Stimulated activated CD4-positive, alpha-beta T cell treated with anti-CD3 and anti-CD28 coated beads, Interleukin-1b, Interleukin-23, amount 100 ng/mL, for 48 hours (primary cell): ENCODE results near the gene ZNF524.

Experiments
- DNase-seq: peaks from one replicate; pipeline ENCODE4 v3.0.0-alpha.2; 2020

ZNF524 gene

DNA sequence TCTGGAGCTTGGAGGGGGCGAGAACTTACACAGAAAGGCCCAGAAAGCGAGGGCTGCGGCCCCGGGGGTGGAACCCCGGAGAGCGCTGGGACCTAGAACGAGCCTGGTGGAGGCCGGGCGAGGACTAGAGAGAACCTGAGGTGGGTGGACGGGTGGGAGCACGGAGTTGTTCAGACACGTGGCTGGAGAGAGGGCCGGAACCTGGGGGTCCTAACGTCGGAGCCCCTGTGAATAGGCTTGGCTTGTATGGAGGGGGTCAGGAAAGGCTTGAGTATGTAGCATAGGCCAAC lies 43.7 kb downstream of the ZNF524 start:
- no peak for DNase-seq

DNA sequence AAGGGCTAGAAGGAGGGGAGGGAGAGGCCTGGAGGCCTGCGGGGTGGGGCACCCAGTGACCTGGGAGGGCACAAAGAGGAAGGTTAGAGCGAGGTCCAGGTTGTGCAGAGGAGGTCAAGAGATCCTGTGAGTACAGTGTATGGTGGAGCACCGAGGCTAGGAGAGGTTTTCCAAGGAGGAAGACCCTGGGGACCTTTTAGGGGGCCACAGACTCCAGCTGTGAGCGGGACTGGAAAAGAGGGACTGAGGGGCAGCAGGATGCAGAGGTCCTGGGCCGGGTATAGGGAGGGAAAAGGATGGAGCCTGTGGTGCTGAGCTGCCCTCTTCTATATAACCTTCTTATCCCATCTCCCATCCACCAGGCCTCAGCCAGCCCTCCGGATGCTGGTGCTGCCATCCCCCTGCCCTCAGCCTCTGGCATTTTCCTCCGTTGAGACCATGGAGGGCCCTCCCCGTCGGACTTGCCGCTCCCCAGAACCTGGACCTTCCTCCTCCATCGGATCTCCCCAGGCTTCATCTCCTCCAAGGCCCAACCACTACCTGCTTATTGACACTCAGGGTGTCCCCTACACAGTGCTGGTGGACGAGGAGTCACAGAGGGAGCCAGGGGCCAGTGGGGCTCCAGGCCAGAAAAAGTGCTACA lies 44.2 kb downstream of the ZNF524 start:
- no peak for DNase-seq

DNA sequence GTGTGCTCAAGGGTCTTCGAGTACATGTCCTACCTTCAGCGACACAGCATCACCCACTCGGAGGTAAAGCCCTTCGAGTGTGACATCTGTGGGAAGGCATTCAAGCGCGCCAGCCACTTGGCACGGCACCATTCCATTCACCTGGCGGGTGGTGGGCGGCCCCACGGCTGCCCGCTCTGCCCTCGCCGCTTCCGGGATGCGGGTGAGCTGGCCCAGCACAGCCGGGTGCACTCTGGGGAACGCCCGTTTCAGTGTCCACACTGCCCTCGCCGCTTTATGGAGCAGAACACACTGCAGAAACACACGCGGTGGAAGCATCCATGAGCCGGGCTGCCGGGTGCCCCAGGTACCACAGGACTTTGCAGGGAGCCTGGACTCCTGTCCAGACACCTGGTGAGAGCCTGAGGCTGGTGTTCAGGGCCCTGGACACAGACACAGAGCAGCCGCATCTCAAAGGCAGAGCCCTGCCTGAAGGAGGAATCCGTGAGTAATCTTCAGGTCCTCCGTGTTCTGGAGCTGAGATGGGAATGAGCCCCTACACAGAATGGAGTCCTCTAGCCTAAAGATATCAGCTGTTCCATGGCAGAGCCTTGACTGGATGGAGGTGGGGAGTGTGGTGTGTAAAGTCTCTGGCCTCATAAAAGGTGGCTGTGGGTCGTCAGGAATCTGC lies 44.9 kb downstream of the ZNF524 start:
- DNase-seq = no peak

DNA sequence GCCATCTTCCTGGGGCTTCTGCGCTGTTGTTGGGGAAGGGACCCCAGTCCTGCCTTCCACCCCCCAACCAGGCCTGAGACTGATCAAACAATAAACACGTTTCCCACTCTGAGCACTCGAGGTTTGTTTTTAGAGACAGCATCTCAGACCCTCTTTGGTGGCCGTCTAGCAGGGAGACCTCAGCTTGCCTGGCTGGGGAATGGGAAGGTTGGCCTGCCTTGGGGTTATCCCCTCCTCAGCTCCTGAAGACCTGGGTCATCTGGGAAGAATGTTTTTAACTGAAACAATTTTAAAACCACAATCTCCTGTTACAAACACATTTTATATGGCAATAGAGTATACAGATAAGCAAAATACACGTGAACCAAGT lies 45.4 kb downstream of the ZNF524 start:
- DNase-seq = no peak

DNA sequence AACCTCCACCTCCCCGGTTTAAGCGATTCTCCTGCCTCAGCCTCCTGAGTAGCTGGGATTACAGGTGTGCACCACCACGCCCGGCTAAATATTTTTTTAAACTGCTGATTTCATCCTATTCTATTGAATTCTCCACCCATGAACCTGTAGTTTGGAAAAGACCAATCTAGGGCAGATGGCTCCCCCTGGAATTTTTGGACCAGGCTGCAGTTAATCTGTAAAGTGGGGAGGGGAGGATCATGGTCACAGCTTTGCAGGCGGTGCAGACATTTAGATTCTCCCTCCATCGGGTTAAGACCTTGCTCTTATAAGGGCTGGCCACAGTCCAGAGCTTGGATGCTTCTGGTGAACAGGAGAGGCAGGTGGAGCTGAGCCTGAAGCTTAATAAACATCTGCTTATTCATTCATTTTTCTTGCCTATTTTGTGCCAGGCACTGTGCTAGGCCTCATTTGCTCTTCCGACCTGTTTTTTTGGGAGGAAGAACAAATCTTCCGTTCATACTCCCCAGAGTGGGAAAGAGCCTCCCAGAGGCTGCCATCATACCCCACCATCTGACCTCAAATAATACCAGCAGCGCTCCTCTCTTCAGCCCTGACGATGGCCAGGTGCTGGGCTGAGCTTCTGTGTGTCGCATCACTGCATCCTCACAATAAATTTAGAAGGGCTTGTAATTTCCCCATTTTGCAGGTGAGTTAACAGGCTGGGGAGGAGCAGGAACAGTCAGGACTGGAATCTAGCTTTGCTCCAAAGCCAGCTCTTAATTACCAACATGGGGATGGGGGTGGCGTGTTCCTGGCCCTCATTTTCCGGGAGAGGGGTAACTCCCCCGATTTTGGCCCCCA lies 47.0 kb downstream of the ZNF524 start:
- no peak for DNase-seq

DNA sequence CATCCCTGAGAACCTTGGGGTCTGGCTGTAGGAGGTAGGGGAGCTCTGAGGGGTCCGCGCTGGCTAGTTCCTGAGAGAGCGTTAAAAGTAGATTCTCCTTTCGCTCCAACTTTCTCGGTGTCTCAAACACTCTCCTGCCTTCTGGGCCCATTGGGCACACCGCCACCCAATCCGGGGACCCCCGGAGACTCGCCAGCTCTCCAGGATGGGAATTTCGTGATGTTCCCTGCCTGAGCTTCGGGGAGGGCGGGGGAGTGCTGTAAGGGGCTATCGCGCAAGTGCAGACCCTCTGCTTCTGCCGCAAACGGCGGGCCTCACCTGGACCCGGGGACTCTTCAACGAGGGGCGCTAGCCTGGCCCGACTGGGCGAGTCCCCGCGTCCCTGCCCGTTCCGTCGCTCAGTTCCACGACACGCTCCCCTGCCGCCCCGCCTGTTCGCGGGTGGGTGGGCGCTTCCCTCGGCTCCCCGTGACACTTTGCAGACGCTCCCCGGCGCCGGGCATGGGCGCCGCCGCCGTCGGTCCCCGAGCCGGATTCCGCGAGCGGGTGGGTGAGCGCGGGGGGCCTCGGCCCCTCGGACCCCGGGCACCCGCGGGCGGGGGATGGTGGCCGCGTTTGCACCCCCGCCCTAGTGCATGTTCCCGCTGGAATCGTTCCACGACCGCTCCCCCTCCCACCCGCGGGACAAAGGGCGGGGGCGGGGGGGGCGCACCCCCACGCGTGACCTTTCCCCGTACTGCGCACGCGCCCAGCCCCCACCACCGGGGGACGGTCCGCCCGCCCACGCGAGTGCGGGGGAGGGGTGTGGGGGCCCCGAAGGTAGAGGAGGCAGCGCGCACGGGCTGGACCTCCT lies 47.9 kb downstream of the ZNF524 start, which contains the start of gene CCDC106:
Gene CCDC106 (plus strand): TSS at position 481 of the 853 bp plus-strand sequence. CDS start 835 bp downstream, outside the sequence.
- no peak for DNase-seq

DNA sequence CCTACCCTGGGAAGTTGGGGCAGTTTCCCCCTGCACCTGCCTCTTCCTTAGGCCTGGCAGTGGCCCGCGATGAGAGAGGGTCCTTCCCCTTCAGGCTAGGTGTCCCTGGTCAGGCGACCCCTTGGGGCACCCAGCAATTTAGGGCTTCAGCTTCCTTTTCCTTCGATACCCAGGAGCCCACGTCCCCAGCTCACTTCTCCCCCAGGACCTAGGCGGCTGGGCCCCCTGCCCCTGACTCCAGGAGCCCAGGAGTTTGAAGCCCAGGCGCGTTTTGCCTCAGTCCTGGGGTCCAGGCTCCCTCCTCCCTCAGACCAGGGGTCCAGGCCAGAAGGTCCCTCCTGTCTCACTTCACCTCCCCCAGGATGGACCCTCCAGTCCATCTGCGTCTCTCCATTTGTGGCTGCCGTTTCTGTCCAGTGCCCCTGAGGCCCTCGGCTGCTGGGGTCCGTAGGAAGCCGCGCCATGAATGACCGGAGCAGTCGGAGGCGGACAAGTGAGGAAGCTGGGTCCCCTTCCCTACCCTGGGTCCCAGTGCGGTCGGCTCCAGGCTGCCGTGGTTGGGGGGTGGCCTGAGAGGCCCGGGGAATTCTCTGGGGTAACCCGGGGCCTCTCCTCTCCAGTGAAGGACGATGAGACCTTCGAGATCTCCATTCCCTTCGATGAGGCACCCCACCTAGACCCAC lies 48.6 kb downstream of the ZNF524 start:
- DNase-seq = no peak

DNA sequence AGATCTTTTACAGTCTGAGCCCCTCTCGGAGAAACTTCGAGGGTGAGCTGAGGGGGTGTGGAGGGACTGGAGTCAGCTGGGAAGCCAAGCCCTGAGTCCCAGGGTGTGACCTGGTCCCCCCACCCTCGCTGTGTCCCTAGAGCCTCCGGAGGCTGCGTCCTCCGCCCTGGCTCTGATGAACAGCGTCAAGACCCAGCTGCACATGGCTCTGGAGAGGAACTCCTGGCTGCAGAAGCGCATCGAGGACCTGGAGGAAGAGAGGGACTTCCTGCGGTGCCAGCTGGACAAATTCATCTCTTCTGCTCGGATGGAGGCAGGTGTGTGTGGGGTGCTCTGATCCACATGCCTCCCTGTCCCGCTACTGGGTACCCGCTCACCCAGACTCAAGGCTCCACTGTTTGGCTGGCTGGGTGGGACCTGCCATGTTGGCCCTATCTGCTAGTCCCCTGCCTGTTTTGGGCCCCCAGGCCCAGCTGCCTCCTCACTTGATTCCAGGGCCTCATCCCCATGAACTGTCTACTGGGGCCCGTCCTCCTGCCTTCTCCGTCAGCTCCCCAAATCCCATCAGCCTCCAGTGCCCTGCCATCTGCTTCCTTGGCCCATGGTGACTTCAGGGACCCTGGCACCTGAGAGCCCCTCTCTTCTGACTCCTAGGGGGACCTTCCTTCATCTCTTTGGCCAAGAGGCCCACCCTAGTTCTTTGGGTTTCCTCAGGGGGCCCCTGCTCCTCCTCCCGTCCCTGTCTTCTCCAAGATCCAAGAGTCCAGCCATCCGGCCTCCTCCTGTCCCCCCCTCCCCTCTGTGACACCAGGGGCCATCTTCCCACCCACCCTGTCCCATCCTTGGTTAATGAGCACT lies 49.4 kb downstream of the ZNF524 start:
- DNase-seq = no peak

DNA sequence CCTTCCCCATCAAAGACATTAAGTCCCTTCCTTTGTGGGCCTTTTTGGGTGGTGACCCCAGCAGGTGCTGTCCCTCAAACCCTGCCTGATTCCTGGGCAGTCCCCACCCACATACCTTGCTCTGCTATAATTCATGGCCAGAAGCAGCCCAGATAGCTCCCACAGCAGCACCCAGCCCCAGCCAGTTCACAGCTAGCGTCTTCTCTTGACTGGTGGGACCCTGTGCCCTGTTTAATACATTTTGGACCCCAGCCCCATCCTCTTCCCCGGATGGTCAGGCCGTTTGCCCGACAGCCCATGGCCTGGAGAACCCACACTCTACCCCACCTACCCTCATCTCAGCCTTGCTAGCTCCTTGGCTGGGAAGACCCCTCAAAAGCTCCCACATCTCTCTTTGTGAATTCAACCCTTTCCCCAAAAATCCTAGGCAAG lies 50.1 kb downstream of the ZNF524 start:
- no peak for DNase-seq

DNA sequence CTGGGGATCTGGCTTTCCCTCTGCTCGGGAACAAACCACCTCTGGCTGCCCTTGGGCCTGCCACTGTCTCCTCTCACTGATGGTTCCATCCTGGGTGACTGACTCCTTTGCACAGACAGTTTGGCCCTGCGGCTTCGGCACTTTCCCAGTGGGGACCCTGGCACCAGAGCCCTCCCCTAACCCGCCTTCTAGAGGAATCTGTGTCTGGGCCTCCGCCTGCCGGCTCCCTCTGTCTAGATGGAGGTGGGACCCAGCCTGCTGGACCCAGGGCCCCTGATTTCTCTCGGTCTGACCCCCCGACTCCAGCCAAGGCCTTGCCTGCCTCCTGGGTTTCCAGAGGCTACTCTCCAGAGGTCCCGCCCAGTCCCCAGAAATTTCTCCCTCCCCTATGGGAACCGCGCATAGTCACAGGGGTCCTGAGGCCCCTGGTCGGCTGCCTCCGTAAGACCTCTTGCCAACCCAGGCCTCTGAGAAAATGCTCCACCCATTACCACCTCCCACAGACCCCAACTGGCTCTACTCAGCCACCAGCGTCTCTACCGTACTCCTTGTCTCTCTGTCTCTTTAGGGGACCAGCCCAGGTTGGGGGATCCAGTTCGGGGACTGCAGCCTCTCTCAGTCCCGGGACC lies 50.6 kb downstream of the ZNF524 start:
- DNase-seq = no peak

DNA sequence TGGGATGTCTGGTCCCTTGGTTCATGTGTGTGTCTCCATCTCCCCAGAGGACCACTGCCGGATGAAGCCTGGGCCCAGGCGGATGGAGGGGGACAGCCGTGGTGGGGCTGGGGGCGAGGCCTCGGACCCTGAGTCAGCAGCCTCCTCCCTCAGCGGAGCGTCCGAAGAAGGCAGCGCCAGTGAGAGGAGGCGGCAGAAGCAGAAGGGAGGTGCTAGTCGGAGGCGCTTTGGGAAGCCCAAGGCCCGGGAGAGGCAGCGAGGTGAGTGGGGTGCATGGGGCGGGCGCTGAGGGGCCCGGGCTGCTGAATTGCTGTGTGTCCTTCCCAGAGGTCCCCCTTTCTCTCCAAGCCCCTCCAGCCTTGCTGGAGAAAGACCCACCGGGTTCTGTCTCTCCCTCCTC lies 51.1 kb downstream of the ZNF524 start:
- DNase-seq = no peak

DNA sequence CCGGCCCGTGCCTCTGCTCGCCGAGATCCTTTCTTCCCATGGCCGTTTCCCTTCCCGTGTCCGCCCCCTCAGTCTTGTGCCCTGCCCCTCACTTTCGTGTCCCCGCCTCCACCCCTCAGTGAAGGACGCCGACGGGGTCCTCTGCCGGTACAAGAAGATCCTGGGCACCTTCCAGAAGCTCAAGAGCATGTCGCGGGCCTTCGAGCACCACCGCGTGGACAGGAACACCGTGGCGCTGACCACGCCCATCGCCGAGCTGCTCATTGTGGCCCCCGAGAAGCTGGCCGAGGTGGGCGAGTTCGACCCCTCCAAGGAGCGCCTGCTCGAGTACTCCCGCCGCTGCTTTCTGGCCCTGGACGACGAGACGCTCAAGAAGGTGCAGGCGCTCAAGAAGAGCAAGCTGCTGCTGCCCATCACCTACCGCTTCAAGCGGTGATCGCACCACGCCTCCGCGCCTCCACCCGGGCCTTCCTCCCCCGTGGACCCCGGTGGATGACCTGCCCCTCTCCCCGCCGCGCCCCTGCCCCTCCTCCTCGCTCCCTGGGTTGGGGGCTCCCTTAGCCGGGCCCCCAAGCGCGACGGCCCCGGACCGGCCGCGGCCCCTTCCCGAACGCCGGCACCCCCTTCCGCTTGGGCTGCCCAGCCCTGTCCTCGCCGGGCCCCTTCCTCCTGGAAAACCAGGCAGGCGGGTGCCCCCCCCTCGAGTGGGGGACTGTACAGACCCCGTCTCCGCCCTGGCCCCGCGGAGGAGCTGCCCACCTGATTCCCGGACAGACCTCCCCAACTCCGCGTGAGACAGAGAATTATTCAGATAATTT lies 52.4 kb downstream of the ZNF524 start:
- no peak for DNase-seq
